Mesenchymal stem cell (in vitro differentiated cells and primary cell): Measurements from ENCODE around the gene TSC2.
"Not testable (repeated sequence)": the region's sequence is repeated elsewhere in the genome, so short reads cannot be mapped to it uniquely, and the experiment has no call there.

ENCODE experiments used
- DNase-seq: peaks from one replicate; pipeline ENCODE4 v3.0.0-alpha.2; 2013
- H2AFZ ChIP-seq: one replicate; pipeline ENCODE4 v1.6.1; 2013; ENCODE audit warnings: low read depth, mild to moderate bottlenecking, control low read depth, inconsistent platforms, low read length, moderate library complexity
- H2AK5ac ChIP-seq: 2 replicates; pipeline ENCODE4 v1.6.1; 2013; ENCODE audit warnings: low read length, moderate library complexity, mild to moderate bottlenecking, inconsistent platforms; ENCODE audit not compliant: severe bottlenecking
- H2BK120ac ChIP-seq: one replicate; pipeline ENCODE4 v1.6.1; 2013; ENCODE audit warnings: low read depth, mild to moderate bottlenecking, inconsistent platforms, low read length, moderate library complexity
- H2BK12ac ChIP-seq, 2 experiments: one replicate each; pipeline ENCODE4 v1.6.1; 2013; ENCODE audit warnings: inconsistent platforms in 2 of 2, low read length in 2 of 2, mild to moderate bottlenecking in 2 of 2, moderate library complexity in 2 of 2, control low read depth in 1 of 2
- H2BK15ac ChIP-seq: one replicate; pipeline ENCODE4 v1.6.1; 2013; ENCODE audit warnings: mild to moderate bottlenecking, low read depth, inconsistent platforms; ENCODE audit not compliant: poor library complexity, severe bottlenecking
- H2BK5ac ChIP-seq: 2 replicates; pipeline ENCODE4 v1.6.1; 2013; ENCODE audit warnings: low read depth, mild to moderate bottlenecking, low read length, control low read depth, inconsistent platforms; ENCODE audit not compliant: poor library complexity, severe bottlenecking
- H3K14ac ChIP-seq, 2 experiments: one replicate each; pipeline ENCODE4 v1.6.1; 2013; ENCODE audit warnings: inconsistent platforms in 2 of 2, low read length in 2 of 2, control low read depth in 1 of 2, mild to moderate bottlenecking in 1 of 2, moderate library complexity in 1 of 2
- H3K18ac ChIP-seq, 2 experiments: one replicate each; pipeline ENCODE4 v1.6.1; 2013; ENCODE audit warnings: inconsistent platforms in 2 of 2, low read length in 2 of 2, control low read depth in 1 of 2, low read depth in 1 of 2, mild to moderate bottlenecking in 1 of 2
- H3K23ac ChIP-seq, 2 experiments: one replicate each; pipeline ENCODE4 v1.6.1; 2013; ENCODE audit warnings: inconsistent platforms in 2 of 2, low read length in 2 of 2, mild to moderate bottlenecking in 2 of 2, moderate library complexity in 2 of 2, control low read depth in 1 of 2
- H3K27ac ChIP-seq: 2 replicates; pipeline ENCODE4 v1.5.1; 2013; ENCODE audit warnings: mild to moderate bottlenecking, moderate library complexity, low read length, control low read depth, inconsistent platforms; ENCODE audit not compliant: poor library complexity, severe bottlenecking
- H3K27me3 ChIP-seq, 2 experiments: 2 replicates each; pipeline versions ENCODE4 v1.6.1 to v1.7.0; 2013; ENCODE audit warnings: low read length in 2 of 2, mild to moderate bottlenecking in 2 of 2, moderate library complexity in 2 of 2, control low read depth in 1 of 2, inconsistent platforms in 1 of 2; ENCODE audit not compliant: control insufficient read depth in 1 of 2, insufficient read depth in 1 of 2
- H3K36me3 ChIP-seq, 2 experiments: 2 replicates each; pipeline versions ENCODE4 v1.6.1 to v1.7.0; 2013; ENCODE audit warnings: low read length in 2 of 2, control low read depth in 1 of 2, inconsistent platforms in 1 of 2, low read depth in 1 of 2, mild to moderate bottlenecking in 1 of 2; ENCODE audit not compliant: insufficient read depth in 2 of 2, control insufficient read depth in 1 of 2
- H3K4ac ChIP-seq, 2 experiments: one replicate each; pipeline ENCODE4 v1.6.1; 2013; ENCODE audit warnings: inconsistent platforms in 2 of 2, low read length in 2 of 2, mild to moderate bottlenecking in 2 of 2, moderate library complexity in 2 of 2, control low read depth in 1 of 2, low read depth in 1 of 2
- H3K4me1 ChIP-seq: 2 replicates; pipeline ENCODE4 v1.6.1; 2013; ENCODE audit warnings: low read depth, low read length, control low read depth; ENCODE audit not compliant: control insufficient read depth, insufficient read depth
- H3K4me2 ChIP-seq: 2 replicates; pipeline ENCODE4 v1.6.1; 2013; ENCODE audit warnings: low read length, mild to moderate bottlenecking, inconsistent platforms; ENCODE audit not compliant: poor library complexity, severe bottlenecking
- H3K4me3 ChIP-seq, 2 experiments: 2 replicates each; pipeline versions ENCODE4 v1.5.1 to v1.7.0; 2013; ENCODE audit warnings: low read length in 2 of 2, mild to moderate bottlenecking in 2 of 2, control low read depth in 1 of 2, low read depth in 1 of 2; ENCODE audit not compliant: insufficient read depth in 1 of 2
- H3K79me1 ChIP-seq: replicated peaks from 2 replicates; pipeline ENCODE4 v1.6.1; 2013; ENCODE audit warnings: mild to moderate bottlenecking, control low read depth, low read length, inconsistent platforms; ENCODE audit not compliant: poor library complexity, severe bottlenecking
- H3K9ac ChIP-seq: 2 replicates; pipeline ENCODE4 v1.7.0; 2013; ENCODE audit warnings: mild to moderate bottlenecking, low read length, moderate library complexity
- H3K9me3 ChIP-seq: 2 replicates; pipeline ENCODE4 v1.7.0; 2013; ENCODE audit warnings: mild to moderate bottlenecking, low read length; ENCODE audit not compliant: control insufficient read depth
- H4K8ac ChIP-seq: one replicate; pipeline ENCODE4 v1.6.1; 2013; ENCODE audit warnings: inconsistent platforms, mild to moderate bottlenecking, low read length, moderate library complexity
- H4K91ac ChIP-seq: one replicate; pipeline ENCODE4 v1.6.1; 2013; ENCODE audit warnings: mild to moderate bottlenecking, low read length, inconsistent platforms
- WGBS: methylation state at CpG from one replicate; pipeline ENCODE4 v1.1.7; 2013; ENCODE audit warnings: mixed read lengths; 5-methylcytosine and 5-hydroxymethylcytosine counted together

Gene TSC2

GRCh38 chr16:2114225-2114624 lies 66.4 kb downstream of the TSC2 start:
- H2BK15ac ChIP-seq, H3K9ac ChIP-seq, H3K23ac ChIP-seq, H4K8ac ChIP-seq, H3K14ac ChIP-seq, H3K27ac ChIP-seq, H2BK12ac ChIP-seq, H3K27me3 ChIP-seq, H2AFZ ChIP-seq, DNase-seq, H3K4me3 ChIP-seq, H3K18ac ChIP-seq, H3K4me2 ChIP-seq, H3K9me3 ChIP-seq, H2AK5ac ChIP-seq, H2BK5ac ChIP-seq, H3K4me1 ChIP-seq, H4K91ac ChIP-seq, H2BK120ac ChIP-seq, H3K4ac ChIP-seq, H3K79me1 ChIP-seq: not testable (repeated sequence)
- peaks cover 16 to 78% of the 10 kb centered on the region in 2 experiments for H3K36me3 ChIP-seq
- WGBS = over 99% methylated on average over 20 of the region's 26 CpGs

GRCh38 chr16:2114885-2115590 lies 67.3 kb downstream of the TSC2 start:
- not testable (repeated sequence) for H2AK5ac ChIP-seq, H3K4me1 ChIP-seq, H4K8ac ChIP-seq, H2BK12ac ChIP-seq, H4K91ac ChIP-seq, H3K14ac ChIP-seq, H3K23ac ChIP-seq, H3K27ac ChIP-seq, H3K27me3 ChIP-seq, H3K9ac ChIP-seq, H3K4me2 ChIP-seq, H3K9me3 ChIP-seq, H2AFZ ChIP-seq, H3K4ac ChIP-seq, H3K18ac ChIP-seq, H2BK120ac ChIP-seq, H3K4me3 ChIP-seq, H3K79me1 ChIP-seq, DNase-seq, H2BK15ac ChIP-seq, H2BK5ac ChIP-seq
- peaks cover 15 to 70% of the 10 kb centered on the region in 2 experiments for H3K36me3 ChIP-seq
- WGBS = 96% methylated on average over 24 of the region's 34 CpGs

GRCh38 chr16:2115591-2115973 lies 67.8 kb downstream of the TSC2 start:
- Histone ChIP-seq H3K27me3 (no peaks in the 10 kb centered on the region), H3K9me3 (no peaks in the 10 kb centered on the region), H2AK5ac (no peak overlapping the region), H3K4ac (no peak overlapping the region), H4K8ac (no peak overlapping the region), H2AFZ (no peak overlapping the region), H2BK120ac (no peak overlapping the region), H3K36me3 (peaks cover 12 to 64% of the 10 kb centered on the region in 2 experiments), H2BK5ac (no peak overlapping the region), H3K4me2 (no peak overlapping the region), H3K23ac (no peak overlapping the region), H3K9ac (no peak overlapping the region), H3K27ac (no peak overlapping the region), H2BK12ac (no peak overlapping the region), H2BK15ac (no peak overlapping the region), H3K4me3 (no peak overlapping the region), H3K4me1 (peaks cover 2% of the 10 kb centered on the region), H3K79me1 (peaks cover 2% of the 10 kb centered on the region), H4K91ac (no peak overlapping the region), H3K14ac (no peak overlapping the region), H3K18ac (no peak overlapping the region)
- 97% methylated on average over 5 of the region's 13 CpGs for WGBS
- no peak for DNase-seq

- not testable (repeated sequence) for H3K9me3 ChIP-seq, DNase-seq, H3K27me3 ChIP-seq, H3K14ac ChIP-seq, H3K4ac ChIP-seq, H3K9ac ChIP-seq, H2AFZ ChIP-seq, H3K23ac ChIP-seq, H3K79me1 ChIP-seq, H2AK5ac ChIP-seq, H2BK5ac ChIP-seq, H3K27ac ChIP-seq, H2BK120ac ChIP-seq, H3K4me1 ChIP-seq, H4K8ac ChIP-seq, H3K4me3 ChIP-seq, H2BK12ac ChIP-seq, H3K4me2 ChIP-seq, H4K91ac ChIP-seq, H3K18ac ChIP-seq, H2BK15ac ChIP-seq
- H3K36me3 ChIP-seq = peaks cover 8 to 56% of the 10 kb centered on the region in 2 experiments
- WGBS = 83% methylated on average over 4 of the region's 24 CpGs
These were observed 68.6 kb downstream of the TSC2 start for GRCh38 chr16:2116428-2116827.
